Activated CD4-positive, alpha-beta T cell treated with anti-CD3 and anti-CD28 coated beads for 48 hours (primary cell): Measurements from ENCODE around the gene RAE1.

Experiments
- DNase-seq: peaks from one replicate; pipeline ENCODE4 v3.0.0-alpha.2; 2020

RAE1 gene

GRCh38 chr20:57401565-57401918 lies 50.5 kb downstream of the RAE1 start:
- DNase-seq: no peak

GRCh38 chr20:57402206-57403125 lies 51.4 kb downstream of the RAE1 start:
- no peak for DNase-seq

GRCh38 chr20:57403216-57403615 lies 52.2 kb downstream of the RAE1 start:
- no peak for DNase-seq

- no peak for DNase-seq
Observed at GRCh38 chr20:57404006-57404405, 53.0 kb downstream of the RAE1 start.

GRCh38 chr20:57404419-57405072 lies 53.5 kb downstream of the RAE1 start:
- DNase-seq: no peak

GRCh38 chr20:57405236-57406016 lies 54.4 kb downstream of the RAE1 start:
- DNase-seq: no peak

GRCh38 chr20:57407541-57407956 lies 56.5 kb downstream of the RAE1 start:
- DNase-seq: no peak

- no peak for DNase-seq
Observed at GRCh38 chr20:57408131-57408530, 57.1 kb downstream of the RAE1 start.

- DNase-seq: no peak
Observed at GRCh38 chr20:57408536-57409233, 57.6 kb downstream of the RAE1 start.

GRCh38 chr20:57409316-57409671 lies 58.2 kb downstream of the RAE1 start:
- no peak for DNase-seq

- DNase-seq: no peak
Observed at GRCh38 chr20:57409672-57410397, 58.8 kb downstream of the RAE1 start.

GRCh38 chr20:57410398-57410920 lies 59.4 kb downstream of the RAE1 start:
- DNase-seq: no peak

GRCh38 chr20:57410924-57411323 lies 59.9 kb downstream of the RAE1 start:
- DNase-seq: no peak

- DNase-seq: no peak
Observed at GRCh38 chr20:57411406-57412283, 60.6 kb downstream of the RAE1 start.

- peak; percentile 38 for DNase-seq
Observed at GRCh38 chr20:57412347-57413029, 61.4 kb downstream of the RAE1 start.

GRCh38 chr20:57413986-57414385 lies 62.9 kb downstream of the RAE1 start:
- no peak for DNase-seq

GRCh38 chr20:57414867-57415592 lies 64.0 kb downstream of the RAE1 start:
- no peak for DNase-seq

GRCh38 chr20:57415771-57416170 lies 64.7 kb downstream of the RAE1 start:
- DNase-seq: no peak

- DNase-seq: no peak
Observed at GRCh38 chr20:57416296-57417022, 65.4 kb downstream of the RAE1 start.
